ENCODE results near the gene RENBP. TPM values are rescaled to one million over a fixed set of nuclear protein-coding genes. Genes with fewer than 3 reads are reported as not detected.

Gene RENBP
- total RNA-seq = 1 to 10 TPM; 2.2 to 9.1 (median 5.2) TPM
- long read RNA-seq = 0 reads

GRCh38 chrX:153944140-153944799 is at the start of gene RENBP:
Gene RENBP, minus strand, starts transcription at chrX:153944643. Its CDS starts 33 bp downstream, at chrX:153944610.
- intact Hi-C loops (cut with DNase I) = no loop called here
- TF ChIP-seq POLR2A (IDR thresholded peaks at IDR 0.05) (no peak), CTCF (IDR thresholded peaks at IDR 0.05) (no peak)
- H3K9me3 ChIP-seq = no peaks in the 10 kb centered on the region
- H3K4me1 ChIP-seq = no peaks in the 10 kb centered on the region
- peak; percentile 31 to 50 (median 36) for ATAC-seq
- DNase-seq = peak in 2 of 3 donors; percentile 54 to 67
- WGBS (ENCODE audit: insufficient coverage, low coverage, low lambda C conversion rate, missing lambda C conversion rate) = no CpG with 5 or more reads among the region's 31 CpGs
- peak within 1 kb of the TSS in 2 of 3 donors; percentile 16 to 32 for H3K4me3 ChIP-seq
- peaks cover 0 to 6% (median under 1%) of the 10 kb centered on the region in 4 donors for H3K36me3 ChIP-seq
- H3K27ac ChIP-seq = peak within 1 kb of the TSS; percentile 26 to 29 (median 28)
- H3K27me3 ChIP-seq = no peaks in the 10 kb centered on the region

DNA sequence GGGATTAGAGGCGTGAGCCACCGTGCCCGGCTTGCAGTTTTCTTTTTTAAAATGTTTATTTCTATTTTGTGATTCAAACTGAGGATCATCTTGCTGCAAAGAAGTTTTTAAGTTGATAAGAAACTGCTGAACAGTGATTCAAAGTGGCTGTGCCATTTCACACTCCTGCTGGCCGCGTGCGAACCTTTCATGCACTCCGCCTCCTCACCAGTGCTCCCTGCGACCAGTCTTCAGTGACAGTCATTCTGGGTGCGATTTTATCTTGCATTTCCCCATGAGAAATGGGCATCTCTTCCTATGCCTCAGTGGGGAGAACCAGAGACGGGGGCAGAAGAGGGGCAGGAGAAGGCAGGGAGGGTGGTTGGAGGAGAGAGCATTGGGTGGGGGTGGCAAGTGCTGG is 49.5 kb upstream of the RENBP start:
- no peak for TF ChIP-seq POLR2A (IDR thresholded peaks at IDR 0.05)
- no peaks in the 10 kb centered on the region for H3K27me3 ChIP-seq
- 75% methylated on average over 10 of the region's 10 CpGs for WGBS (ENCODE audit: insufficient coverage, low coverage, low lambda C conversion rate, missing lambda C conversion rate)
- H3K4me3 ChIP-seq = no peak overlapping the region
- H3K27ac ChIP-seq = no peak overlapping the region
- no peaks in the 10 kb centered on the region for H3K4me1 ChIP-seq
- intact Hi-C loops (cut with DNase I) = no loop called here
- H3K36me3 ChIP-seq = no peaks in the 10 kb centered on the region
- ATAC-seq (no peak), DNase-seq (no peak)
- no peaks in the 10 kb centered on the region for H3K9me3 ChIP-seq

- H3K9me3 ChIP-seq = no peaks in the 10 kb centered on the region
- WGBS (ENCODE audit: insufficient coverage, low coverage, low lambda C conversion rate, missing lambda C conversion rate) = 77% methylated on average over 7 of the region's 12 CpGs
- H3K27me3 ChIP-seq = no peaks in the 10 kb centered on the region
- TF ChIP-seq CTCF (IDR thresholded peaks at IDR 0.05) = no peak
- no peak for TF ChIP-seq POLR2A (IDR thresholded peaks at IDR 0.05)
- H3K4me3 ChIP-seq = no peak overlapping the region
- ATAC-seq = no peak
- H3K27ac ChIP-seq = no peak overlapping the region
- DNase-seq = no peak
- no peaks in the 10 kb centered on the region for H3K4me1 ChIP-seq
- no peaks in the 10 kb centered on the region for H3K36me3 ChIP-seq
- intact Hi-C loops (cut with DNase I) = no loop called here
These were observed 48.6 kb upstream of the RENBP start for GRCh38 chrX:153993079-153993478.

DNA sequence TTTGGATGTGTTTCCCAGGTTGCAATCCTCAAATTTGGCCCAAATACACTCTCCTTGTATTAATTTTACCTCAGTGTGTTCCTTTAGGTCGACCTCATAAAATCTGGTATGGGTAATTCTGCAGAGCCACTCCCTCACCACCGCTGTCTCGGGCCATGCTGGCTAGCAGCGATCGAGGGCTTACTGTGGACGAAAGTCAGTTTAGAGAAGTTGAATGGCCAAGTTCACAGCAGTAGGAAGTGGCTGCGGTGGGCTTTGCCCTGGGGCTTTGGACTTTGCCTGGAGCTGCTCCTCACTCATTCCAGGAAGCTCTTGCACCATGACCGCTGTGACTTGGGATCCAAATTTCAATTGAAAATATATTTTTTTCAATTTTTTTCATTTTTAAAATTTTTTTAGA is 47.7 kb upstream of the RENBP start:
- no peak for DNase-seq
- H3K36me3 ChIP-seq = no peaks in the 10 kb centered on the region
- peak in 2 of 4 donors; percentile 26 to 28 for ATAC-seq
- TF ChIP-seq CTCF (IDR thresholded peaks at IDR 0.05) (no peak), POLR2A (IDR thresholded peaks at IDR 0.05) (no peak)
- intact Hi-C loops (cut with DNase I) = no loop called here
- WGBS (ENCODE audit: insufficient coverage, low coverage, low lambda C conversion rate, missing lambda C conversion rate) = 50% methylated on average over 2 of the region's 8 CpGs
- no peak overlapping the region for H3K27ac ChIP-seq
- H3K4me1 ChIP-seq = no peaks in the 10 kb centered on the region
- no peaks in the 10 kb centered on the region for H3K9me3 ChIP-seq
- H3K4me3 ChIP-seq = no peak overlapping the region
- H3K27me3 ChIP-seq = no peaks in the 10 kb centered on the region

- H3K27me3 ChIP-seq = no peaks in the 10 kb centered on the region
- H3K27ac ChIP-seq = no peak overlapping the region
- H3K9me3 ChIP-seq = no peaks in the 10 kb centered on the region
- H3K4me1 ChIP-seq = peaks cover 0 to 3% (median 0%) of the 10 kb centered on the region in 4 donors
- 96% methylated on average over 3 of the region's 3 CpGs for WGBS (ENCODE audit: insufficient coverage, low coverage, low lambda C conversion rate, missing lambda C conversion rate)
- ATAC-seq (no peak), DNase-seq (no peak)
- no peak for TF ChIP-seq CTCF (IDR thresholded peaks at IDR 0.05)
- TF ChIP-seq POLR2A (IDR thresholded peaks at IDR 0.05) = no peak
- intact Hi-C loops (cut with DNase I) = no loop called here
- H3K4me3 ChIP-seq = no peak overlapping the region
- H3K36me3 ChIP-seq = no peaks in the 10 kb centered on the region
These were observed 46.7 kb upstream of the RENBP start for GRCh38 chrX:153991013-153991580.
